HCT116 (cell line): ENCODE results near the gene POLR2A.

ENCODE experiments used
- EGR1 ChIP-seq: IDR thresholded peaks from 2 replicates; pipeline ENCODE4 v1.6.1; 2012; ENCODE audit warnings: low read depth
- ELF1 ChIP-seq: IDR thresholded peaks from 2 replicates; pipeline ENCODE4 v1.6.1; 2012; ENCODE audit warnings: low read depth, borderline replicate concordance
- EZH2 ChIP-seq: fragments of 200-600 bp; sonication (generic); IDR thresholded peaks from 2 replicates; pipeline ENCODE4 v1.6.1; 2017; ENCODE audit warnings: antibody characterized with exemption, mixed run types
- JUND ChIP-seq: IDR thresholded peaks from 2 replicates; pipeline ENCODE4 v1.6.1; 2012
- POLR2A ChIP-seq: IDR thresholded peaks from 2 replicates; pipeline ENCODE4 v1.7.0; 2011; ENCODE audit warnings: borderline replicate concordance; ENCODE audit not compliant: insufficient read depth, insufficient read length; ENCODE audit errors: extremely low read depth
- POLR2AphosphoS5 ChIP-seq: IDR thresholded peaks from 2 replicates; pipeline ENCODE4 v1.6.1; 2011; ENCODE audit warnings: mild to moderate bottlenecking, low read depth, low read length, moderate library complexity
- RAD21 ChIP-seq: IDR thresholded peaks from 2 replicates; pipeline ENCODE4 v1.6.1; 2012; ENCODE audit warnings: low read depth, mild to moderate bottlenecking
- TCF7L2 ChIP-seq: IDR thresholded peaks from 2 replicates; pipeline ENCODE4 v1.7.0; 2011; ENCODE audit warnings: borderline replicate concordance, inconsistent platforms; ENCODE audit not compliant: insufficient read depth, insufficient read length; ENCODE audit errors: extremely low read depth
- YY1 ChIP-seq: IDR thresholded peaks from 2 replicates; pipeline ENCODE4 v1.6.1; 2011; ENCODE audit warnings: low read length, low read depth, moderate library complexity, mild to moderate bottlenecking; ENCODE audit not compliant: insufficient replicate concordance; ENCODE audit errors: extremely low read depth
- ZNF274 ChIP-seq: fragments of 200-500 bp; sonication (Bioruptor generic); IDR thresholded peaks from 2 replicates; pipeline ENCODE4 v1.6.1; 2014; ENCODE audit warnings: mild to moderate bottlenecking, low read depth, low read length, inconsistent platforms
- TF ChIP-seq, protein P1 (sequence below), 3 experiments: fragments of 200-600 bp in 1 of 3; sonication (generic) in 1 of 3; IDR thresholded peaks in 2 of 3; conservative IDR thresholded peaks in 1 of 3; 2 replicates each; pipeline ENCODE4 v1.5.1; 2012 to 2017; ENCODE audit warnings: low read depth in 2 of 3, low read length in 2 of 3, antibody characterized with exemption in 1 of 3, borderline replicate concordance in 1 of 3, control low read depth in 1 of 3, mild to moderate bottlenecking in 1 of 3, mixed read lengths in 1 of 3, mixed run types in 1 of 3, moderate library complexity in 1 of 3; ENCODE audit not compliant: insufficient read depth in 1 of 3
- TF ChIP-seq, protein P2 (sequence below): IDR thresholded peaks from 2 replicates; pipeline ENCODE4 v1.6.1; 2012; ENCODE audit warnings: low read depth

DNA sequence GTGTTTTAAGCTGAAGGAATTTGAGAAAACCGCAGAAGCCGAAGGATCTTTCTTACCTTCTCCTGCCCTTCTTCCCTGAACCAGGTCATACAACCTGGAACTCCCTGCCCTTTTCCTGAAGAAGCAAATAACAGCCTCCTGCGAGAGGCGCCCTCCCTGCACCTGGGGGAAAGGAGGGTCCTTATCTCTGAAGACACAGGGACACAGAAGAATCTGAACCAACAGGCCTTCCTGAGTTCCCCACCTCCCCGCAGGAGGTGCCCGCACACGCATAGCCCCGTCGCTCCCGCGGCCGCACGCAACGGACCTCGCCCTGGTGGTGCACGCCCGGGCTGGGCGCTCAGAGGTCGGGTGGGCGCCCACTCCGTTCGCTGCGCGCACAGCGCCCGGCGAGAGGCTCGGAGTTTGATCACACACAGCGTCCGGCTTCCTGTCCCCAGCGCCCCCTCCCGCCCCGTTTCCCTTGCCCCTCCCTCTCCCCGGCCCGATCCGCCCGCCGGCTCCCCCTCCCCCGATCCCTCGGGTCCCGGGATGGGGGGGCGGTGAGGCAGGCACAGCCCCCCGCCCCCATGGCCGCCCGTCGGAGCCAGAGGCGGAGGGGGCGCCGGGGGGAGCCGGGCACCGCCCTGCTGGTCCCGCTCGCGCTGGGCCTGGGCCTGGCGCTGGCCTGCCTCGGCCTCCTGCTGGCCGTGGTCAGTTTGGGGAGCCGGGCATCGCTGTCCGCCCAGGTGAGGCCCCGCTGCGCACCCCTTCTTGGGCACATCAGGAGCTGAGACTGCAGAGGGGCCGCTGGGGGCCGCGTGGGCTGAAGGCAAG is 64.6 kb downstream of the POLR2A start, which contains the start of gene TNFSF12:
- no peak for TF ChIP-seq ZNF274
- TF ChIP-seq EGR1, result no peak
- TF ChIP-seq POLR2A, result no peak
- TF ChIP-seq, protein P1, sequence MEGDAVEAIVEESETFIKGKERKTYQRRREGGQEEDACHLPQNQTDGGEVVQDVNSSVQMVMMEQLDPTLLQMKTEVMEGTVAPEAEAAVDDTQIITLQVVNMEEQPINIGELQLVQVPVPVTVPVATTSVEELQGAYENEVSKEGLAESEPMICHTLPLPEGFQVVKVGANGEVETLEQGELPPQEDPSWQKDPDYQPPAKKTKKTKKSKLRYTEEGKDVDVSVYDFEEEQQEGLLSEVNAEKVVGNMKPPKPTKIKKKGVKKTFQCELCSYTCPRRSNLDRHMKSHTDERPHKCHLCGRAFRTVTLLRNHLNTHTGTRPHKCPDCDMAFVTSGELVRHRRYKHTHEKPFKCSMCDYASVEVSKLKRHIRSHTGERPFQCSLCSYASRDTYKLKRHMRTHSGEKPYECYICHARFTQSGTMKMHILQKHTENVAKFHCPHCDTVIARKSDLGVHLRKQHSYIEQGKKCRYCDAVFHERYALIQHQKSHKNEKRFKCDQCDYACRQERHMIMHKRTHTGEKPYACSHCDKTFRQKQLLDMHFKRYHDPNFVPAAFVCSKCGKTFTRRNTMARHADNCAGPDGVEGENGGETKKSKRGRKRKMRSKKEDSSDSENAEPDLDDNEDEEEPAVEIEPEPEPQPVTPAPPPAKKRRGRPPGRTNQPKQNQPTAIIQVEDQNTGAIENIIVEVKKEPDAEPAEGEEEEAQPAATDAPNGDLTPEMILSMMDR (IDR thresholded peaks at IDR 0.05 in 2 of 3, conservative IDR thresholded peaks at IDR 0.05 in 1 of 3; ENCODE audit: borderline replicate concordance in 1 of 3, insufficient read depth in 1 of 3, low read depth in 2 of 3, low read length in 2 of 3), result peak in 1 of 3 experiments; percentile 9; a peak in 1 of 6 replicates
- TF ChIP-seq, protein P2, sequence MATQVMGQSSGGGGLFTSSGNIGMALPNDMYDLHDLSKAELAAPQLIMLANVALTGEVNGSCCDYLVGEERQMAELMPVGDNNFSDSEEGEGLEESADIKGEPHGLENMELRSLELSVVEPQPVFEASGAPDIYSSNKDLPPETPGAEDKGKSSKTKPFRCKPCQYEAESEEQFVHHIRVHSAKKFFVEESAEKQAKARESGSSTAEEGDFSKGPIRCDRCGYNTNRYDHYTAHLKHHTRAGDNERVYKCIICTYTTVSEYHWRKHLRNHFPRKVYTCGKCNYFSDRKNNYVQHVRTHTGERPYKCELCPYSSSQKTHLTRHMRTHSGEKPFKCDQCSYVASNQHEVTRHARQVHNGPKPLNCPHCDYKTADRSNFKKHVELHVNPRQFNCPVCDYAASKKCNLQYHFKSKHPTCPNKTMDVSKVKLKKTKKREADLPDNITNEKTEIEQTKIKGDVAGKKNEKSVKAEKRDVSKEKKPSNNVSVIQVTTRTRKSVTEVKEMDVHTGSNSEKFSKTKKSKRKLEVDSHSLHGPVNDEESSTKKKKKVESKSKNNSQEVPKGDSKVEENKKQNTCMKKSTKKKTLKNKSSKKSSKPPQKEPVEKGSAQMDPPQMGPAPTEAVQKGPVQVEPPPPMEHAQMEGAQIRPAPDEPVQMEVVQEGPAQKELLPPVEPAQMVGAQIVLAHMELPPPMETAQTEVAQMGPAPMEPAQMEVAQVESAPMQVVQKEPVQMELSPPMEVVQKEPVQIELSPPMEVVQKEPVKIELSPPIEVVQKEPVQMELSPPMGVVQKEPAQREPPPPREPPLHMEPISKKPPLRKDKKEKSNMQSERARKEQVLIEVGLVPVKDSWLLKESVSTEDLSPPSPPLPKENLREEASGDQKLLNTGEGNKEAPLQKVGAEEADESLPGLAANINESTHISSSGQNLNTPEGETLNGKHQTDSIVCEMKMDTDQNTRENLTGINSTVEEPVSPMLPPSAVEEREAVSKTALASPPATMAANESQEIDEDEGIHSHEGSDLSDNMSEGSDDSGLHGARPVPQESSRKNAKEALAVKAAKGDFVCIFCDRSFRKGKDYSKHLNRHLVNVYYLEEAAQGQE, result no peak
- TF ChIP-seq YY1, result no peak
- no peak for TF ChIP-seq EZH2
- TF ChIP-seq POLR2AphosphoS5, result peak; percentile 67
- TF ChIP-seq ELF1, result no peak
- 0 out of 2 replicates have a peak, but pooled peaks have one; percentile 7 for TF ChIP-seq RAD21
- TF ChIP-seq TCF7L2, result no peak
- no peak for TF ChIP-seq JUND
